ENCODE measurements around the gene CA11.

DNA sequence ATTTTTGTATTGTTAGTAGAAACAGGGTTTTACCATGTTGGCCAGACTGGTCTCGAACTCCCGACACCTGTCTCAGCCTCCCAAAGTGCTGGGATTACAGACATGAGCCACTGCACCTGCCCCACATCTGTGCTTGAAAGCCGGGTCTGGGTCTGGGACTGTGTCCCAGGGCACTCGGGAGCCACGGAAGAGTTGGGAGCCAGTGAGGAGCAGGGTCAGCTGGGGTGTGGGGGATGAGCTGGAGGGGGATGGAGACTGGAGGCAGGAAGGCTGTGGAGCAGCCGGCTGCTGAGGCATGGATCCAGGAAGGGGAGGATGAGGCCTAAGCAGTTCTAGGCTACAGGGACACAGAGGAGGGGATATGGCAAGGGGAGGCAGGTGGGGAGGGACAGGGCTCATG lies 50.2 kb downstream of the CA11 start:
- TF ChIP-seq, protein P1, sequence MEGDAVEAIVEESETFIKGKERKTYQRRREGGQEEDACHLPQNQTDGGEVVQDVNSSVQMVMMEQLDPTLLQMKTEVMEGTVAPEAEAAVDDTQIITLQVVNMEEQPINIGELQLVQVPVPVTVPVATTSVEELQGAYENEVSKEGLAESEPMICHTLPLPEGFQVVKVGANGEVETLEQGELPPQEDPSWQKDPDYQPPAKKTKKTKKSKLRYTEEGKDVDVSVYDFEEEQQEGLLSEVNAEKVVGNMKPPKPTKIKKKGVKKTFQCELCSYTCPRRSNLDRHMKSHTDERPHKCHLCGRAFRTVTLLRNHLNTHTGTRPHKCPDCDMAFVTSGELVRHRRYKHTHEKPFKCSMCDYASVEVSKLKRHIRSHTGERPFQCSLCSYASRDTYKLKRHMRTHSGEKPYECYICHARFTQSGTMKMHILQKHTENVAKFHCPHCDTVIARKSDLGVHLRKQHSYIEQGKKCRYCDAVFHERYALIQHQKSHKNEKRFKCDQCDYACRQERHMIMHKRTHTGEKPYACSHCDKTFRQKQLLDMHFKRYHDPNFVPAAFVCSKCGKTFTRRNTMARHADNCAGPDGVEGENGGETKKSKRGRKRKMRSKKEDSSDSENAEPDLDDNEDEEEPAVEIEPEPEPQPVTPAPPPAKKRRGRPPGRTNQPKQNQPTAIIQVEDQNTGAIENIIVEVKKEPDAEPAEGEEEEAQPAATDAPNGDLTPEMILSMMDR (IDR thresholded peaks at IDR 0.05; ENCODE audit: low read depth, low read length), result no peak
- no peak for TF ChIP-seq POLR2A (IDR thresholded peaks at IDR 0.05; ENCODE audit: extremely low read depth, insufficient read length)

Measured in NB4 (cell line).